H9 (cell line): ENCODE results near the gene EXOC3. TPM values are rescaled to one million over a fixed set of nuclear protein-coding genes. Genes with fewer than 3 reads are reported as not detected.
A peak's percentile ranks its signal among the peaks of the same experiment; 100 is the strongest.

Source experiments
- DNase-seq: peaks from one replicate; pipeline ENCODE4 v3.0.0-alpha.2; 2017
- H2AFZ ChIP-seq: one replicate; pipeline ENCODE4 v1.6.1; 2013; ENCODE audit warnings: mild to moderate bottlenecking, low read length, control low read depth, moderate library complexity
- H2AK5ac ChIP-seq: 2 replicates; pipeline ENCODE4 v1.6.1; 2013; ENCODE audit warnings: low read length, control low read depth, mixed read lengths; ENCODE audit not compliant: insufficient read length
- H2BK120ac ChIP-seq: one replicate; pipeline ENCODE4 v1.6.1; 2013; ENCODE audit warnings: low read depth, mild to moderate bottlenecking, low read length, control low read depth, inconsistent platforms; ENCODE audit not compliant: poor library complexity, severe bottlenecking
- H2BK12ac ChIP-seq: 2 replicates; pipeline ENCODE4 v1.6.1; 2013; ENCODE audit warnings: low read length, control low read depth, mixed read lengths, low read depth; ENCODE audit not compliant: insufficient read length
- H2BK15ac ChIP-seq: 2 replicates; pipeline ENCODE4 v1.6.1; 2013; ENCODE audit warnings: low read depth, low read length, control low read depth
- H2BK20ac ChIP-seq: one replicate; pipeline ENCODE4 v1.6.1; 2013; ENCODE audit warnings: low read depth, mild to moderate bottlenecking, low read length, control low read depth, inconsistent platforms; ENCODE audit not compliant: poor library complexity, severe bottlenecking
- H2BK5ac ChIP-seq: 2 replicates; pipeline ENCODE4 v1.6.1; 2013; ENCODE audit warnings: low read length, control low read depth, mixed read lengths; ENCODE audit not compliant: insufficient read length
- H3K14ac ChIP-seq: 2 replicates; pipeline ENCODE4 v1.6.1; 2013; ENCODE audit warnings: low read length, control low read depth; ENCODE audit not compliant: insufficient read depth
- H3K18ac ChIP-seq: 2 replicates; pipeline ENCODE4 v1.6.1; 2013; ENCODE audit warnings: low read depth, mild to moderate bottlenecking, mixed read lengths, low read length, control low read depth; ENCODE audit not compliant: insufficient read length
- H3K23ac ChIP-seq: 2 replicates; pipeline ENCODE4 v1.6.1; 2013; ENCODE audit warnings: low read length, control low read depth, mixed read lengths, low read depth; ENCODE audit not compliant: insufficient read length
- H3K23me2 ChIP-seq: 2 replicates; pipeline ENCODE4 v1.6.1; 2013; ENCODE audit warnings: low read depth, mild to moderate bottlenecking, mixed read lengths, low read length, control low read depth; ENCODE audit not compliant: insufficient read length, poor library complexity, severe bottlenecking
- H3K27ac ChIP-seq: 2 replicates; pipeline ENCODE4 v1.5.1; 2013; ENCODE audit warnings: low read length, control low read depth, mixed read lengths, low read depth; ENCODE audit not compliant: insufficient read length
- H3K27me3 ChIP-seq: 2 replicates; pipeline ENCODE4 v1.6.1; 2013; ENCODE audit warnings: low read length, control low read depth, inconsistent platforms; ENCODE audit not compliant: insufficient read depth
- H3K4ac ChIP-seq: 2 replicates; pipeline ENCODE4 v1.6.1; 2013; ENCODE audit warnings: low read depth, mild to moderate bottlenecking, control low read depth, inconsistent platforms, low read length, moderate library complexity
- H3K4me1 ChIP-seq: 2 replicates; pipeline ENCODE4 v1.6.1; 2013; ENCODE audit warnings: low read length, control low read depth, inconsistent platforms; ENCODE audit not compliant: insufficient read depth
- H3K4me2 ChIP-seq: 2 replicates; pipeline ENCODE4 v1.6.1; 2013; ENCODE audit warnings: low read length, control low read depth, mixed read lengths; ENCODE audit not compliant: insufficient read length, insufficient read depth
- H3K56ac ChIP-seq: 2 replicates; pipeline ENCODE4 v1.6.1; 2013; ENCODE audit warnings: low read depth, mild to moderate bottlenecking, mixed read lengths, low read length, control low read depth; ENCODE audit not compliant: insufficient read length
- H3K79me1 ChIP-seq: 2 replicates; pipeline ENCODE4 v1.6.1; 2013; ENCODE audit warnings: low read depth, mild to moderate bottlenecking, moderate library complexity, low read length, control low read depth, inconsistent platforms; ENCODE audit not compliant: insufficient read depth, poor library complexity, severe bottlenecking
- H3K79me2 ChIP-seq: 2 replicates; pipeline ENCODE4 v1.6.1; 2013; ENCODE audit warnings: low read length, control low read depth, inconsistent platforms; ENCODE audit not compliant: insufficient read depth
- H3K9ac ChIP-seq: 2 replicates; pipeline ENCODE4 v1.6.1; 2013; ENCODE audit warnings: low read length, control low read depth, mixed read lengths; ENCODE audit not compliant: insufficient read length; ENCODE audit errors: extremely low read depth
- H3K9me3 ChIP-seq: one replicate; pipeline ENCODE4 v1.6.1; 2013; ENCODE audit warnings: low read depth, low read length, inconsistent platforms; ENCODE audit not compliant: control insufficient read depth
- H3T11ph ChIP-seq: one replicate; pipeline ENCODE4 v1.6.1; 2013; ENCODE audit warnings: mild to moderate bottlenecking, low read length, control low read depth, inconsistent platforms
- H4K20me1 ChIP-seq: one replicate; pipeline ENCODE4 v1.6.1; 2013; ENCODE audit not compliant: control insufficient read depth, insufficient read length, insufficient read depth
- H4K5ac ChIP-seq: 2 replicates; pipeline ENCODE4 v1.6.1; 2013; ENCODE audit warnings: low read depth, mild to moderate bottlenecking, mixed read lengths, low read length, control low read depth; ENCODE audit not compliant: insufficient read length
- H4K8ac ChIP-seq: replicated peaks from 2 replicates; pipeline ENCODE4 v1.6.1; 2013; ENCODE audit warnings: low read length, control low read depth, mixed read lengths, low read depth; ENCODE audit not compliant: insufficient read length
- H4K91ac ChIP-seq: 2 replicates; pipeline ENCODE4 v1.6.1; 2013; ENCODE audit warnings: low read depth, mild to moderate bottlenecking, moderate library complexity, mixed read lengths, low read length, control low read depth; ENCODE audit not compliant: insufficient read length
- H3K27ac Mint-ChIP-seq, 3 experiments: 2 replicates in 2 of 3; 3 replicates in 1 of 3; pipeline ENCODE4 v1.8.0; 2020 to 2021; ENCODE audit warnings: mixed read lengths in 3 of 3, mild to moderate bottlenecking in 1 of 3, moderate library complexity in 1 of 3
- H3K27me3 Mint-ChIP-seq: 2 replicates; pipeline ENCODE4 v1.8.0; 2021; ENCODE audit warnings: low read depth, mild to moderate bottlenecking, moderate library complexity, mixed read lengths
- H3K36me3 Mint-ChIP-seq, 3 experiments: 2 replicates in 2 of 3; 3 replicates in 1 of 3; pipeline ENCODE4 v1.8.0; 2020 to 2021; ENCODE audit warnings: low read depth in 3 of 3, mixed read lengths in 3 of 3; ENCODE audit not compliant: insufficient read depth in 1 of 3
- H3K4me1 Mint-ChIP-seq, 2 experiments: 2 replicates each; pipeline ENCODE4 v1.8.0; 2020; ENCODE audit warnings: mixed read lengths in 2 of 2
- H3K4me3 Mint-ChIP-seq, 2 experiments: 2 replicates in 1 of 2; 3 replicates in 1 of 2; pipeline ENCODE4 v1.8.0; 2020 to 2021; ENCODE audit warnings: mild to moderate bottlenecking in 2 of 2, mixed read lengths in 2 of 2, moderate library complexity in 1 of 2
- H3K9me3 Mint-ChIP-seq, 2 experiments: 2 replicates in 1 of 2; 3 replicates in 1 of 2; pipeline ENCODE4 v1.8.0; 2020; ENCODE audit warnings: mild to moderate bottlenecking in 2 of 2, mixed read lengths in 2 of 2, moderate library complexity in 1 of 2
- WGBS: extraction: QIAGEN DNeasy Blood & Tissue Kit; methylation state at CpG from one replicate; pipeline ENCODE4 v1.1.7; 2013; ENCODE audit warnings: missing lambda C conversion rate, low lambda C conversion rate, mixed read lengths; ENCODE audit not compliant: insufficient read length; ENCODE audit errors: extremely low coverage; 5-methylcytosine and 5-hydroxymethylcytosine counted together
- total RNA-seq: library from RNA; stranded (reverse); gene quantifications from 2 replicates; pipeline ENCODE4 v1.2.1, GENCODE V29; 2021
- TF ChIP-seq, protein P1 (sequence below): fragments of 200-600 bp; sonication (generic); conservative IDR thresholded peaks from 3 replicates; pipeline ENCODE4 v1.8.0; 2021; ENCODE audit warnings: antibody characterized with exemption, mild to moderate bottlenecking

Gene EXOC3
- total RNA-seq, 1 experiment from 2014 or later = 36.7 TPM

DNA sequence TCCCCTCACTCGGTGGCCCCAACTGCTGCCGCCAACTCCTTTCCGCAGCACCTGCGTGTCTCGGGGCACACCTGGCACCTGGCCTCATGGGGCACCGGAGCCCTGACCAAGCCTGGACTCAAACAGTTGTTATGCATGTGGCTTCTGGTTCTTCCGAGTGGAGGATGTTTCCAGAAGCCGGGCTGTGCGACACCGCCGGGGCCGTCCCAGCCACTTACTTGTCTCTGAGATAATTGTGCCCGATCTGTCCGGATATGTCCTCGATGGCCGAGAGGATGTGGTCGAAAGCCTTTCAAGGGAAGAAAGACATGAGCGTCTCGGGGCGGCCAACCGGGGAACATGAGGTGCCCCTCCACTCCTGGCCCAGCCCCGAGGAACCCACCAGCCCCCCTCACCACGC, 38.4 kb downstream of the EXOC3 start:
- no CpG with 5 or more reads among the region's 23 CpGs for WGBS
- no peak overlapping the region for H3K9ac ChIP-seq
- no peak for DNase-seq
- no peak overlapping the region for H3K4me2 ChIP-seq
- H3K4me3 Mint-ChIP-seq = no peak overlapping the region
- no peak overlapping the region for H2BK15ac ChIP-seq
- H2BK20ac ChIP-seq = no peak overlapping the region
- peaks cover 3% of the 10 kb centered on the region; the same call in 1 of the 2 replicates for H3K27me3 ChIP-seq
- H3T11ph ChIP-seq = no peak overlapping the region
- H3K4me1 Mint-ChIP-seq = no peaks in the 10 kb centered on the region; a peak in 1 of 4 replicates
- H3K9me3 ChIP-seq = no peaks in the 10 kb centered on the region
- H4K8ac ChIP-seq = no peak overlapping the region
- H3K79me1 ChIP-seq = no peaks in the 10 kb centered on the region
- no peaks in the 10 kb centered on the region for H3K79me2 ChIP-seq
- H3K23ac ChIP-seq = no peak overlapping the region
- no peak overlapping the region for H2AK5ac ChIP-seq
- no peaks in the 10 kb centered on the region for H3K4me1 ChIP-seq
- peaks cover 24% of the 10 kb centered on the region for H3K27me3 Mint-ChIP-seq
- no peak overlapping the region for H3K18ac ChIP-seq
- H2BK5ac ChIP-seq = no peak overlapping the region
- no peak overlapping the region for H3K4ac ChIP-seq
- no peak overlapping the region for H3K56ac ChIP-seq
- TF ChIP-seq, protein P1, sequence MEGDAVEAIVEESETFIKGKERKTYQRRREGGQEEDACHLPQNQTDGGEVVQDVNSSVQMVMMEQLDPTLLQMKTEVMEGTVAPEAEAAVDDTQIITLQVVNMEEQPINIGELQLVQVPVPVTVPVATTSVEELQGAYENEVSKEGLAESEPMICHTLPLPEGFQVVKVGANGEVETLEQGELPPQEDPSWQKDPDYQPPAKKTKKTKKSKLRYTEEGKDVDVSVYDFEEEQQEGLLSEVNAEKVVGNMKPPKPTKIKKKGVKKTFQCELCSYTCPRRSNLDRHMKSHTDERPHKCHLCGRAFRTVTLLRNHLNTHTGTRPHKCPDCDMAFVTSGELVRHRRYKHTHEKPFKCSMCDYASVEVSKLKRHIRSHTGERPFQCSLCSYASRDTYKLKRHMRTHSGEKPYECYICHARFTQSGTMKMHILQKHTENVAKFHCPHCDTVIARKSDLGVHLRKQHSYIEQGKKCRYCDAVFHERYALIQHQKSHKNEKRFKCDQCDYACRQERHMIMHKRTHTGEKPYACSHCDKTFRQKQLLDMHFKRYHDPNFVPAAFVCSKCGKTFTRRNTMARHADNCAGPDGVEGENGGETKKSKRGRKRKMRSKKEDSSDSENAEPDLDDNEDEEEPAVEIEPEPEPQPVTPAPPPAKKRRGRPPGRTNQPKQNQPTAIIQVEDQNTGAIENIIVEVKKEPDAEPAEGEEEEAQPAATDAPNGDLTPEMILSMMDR = no peak
- no peak overlapping the region; a peak in 1 of 7 replicates for H3K27ac Mint-ChIP-seq
- no peak overlapping the region for H4K5ac ChIP-seq
- H3K9me3 Mint-ChIP-seq = no peaks in the 10 kb centered on the region
- no peaks in the 10 kb centered on the region for H4K20me1 ChIP-seq
- no peaks in the 10 kb centered on the region for H3K36me3 Mint-ChIP-seq
- no peak overlapping the region for H4K91ac ChIP-seq
- no peak overlapping the region for H2BK12ac ChIP-seq
- no peak overlapping the region for H2BK120ac ChIP-seq
- no peak overlapping the region for H3K27ac ChIP-seq
- 0 out of 2 replicates have a peak overlapping the region, but pooled peaks have one; percentile 18 for H3K14ac ChIP-seq
- H2AFZ ChIP-seq = no peak overlapping the region
- no peaks in the 10 kb centered on the region for H3K23me2 ChIP-seq
